ENCODE results near the gene DGLUCY.

DNA sequence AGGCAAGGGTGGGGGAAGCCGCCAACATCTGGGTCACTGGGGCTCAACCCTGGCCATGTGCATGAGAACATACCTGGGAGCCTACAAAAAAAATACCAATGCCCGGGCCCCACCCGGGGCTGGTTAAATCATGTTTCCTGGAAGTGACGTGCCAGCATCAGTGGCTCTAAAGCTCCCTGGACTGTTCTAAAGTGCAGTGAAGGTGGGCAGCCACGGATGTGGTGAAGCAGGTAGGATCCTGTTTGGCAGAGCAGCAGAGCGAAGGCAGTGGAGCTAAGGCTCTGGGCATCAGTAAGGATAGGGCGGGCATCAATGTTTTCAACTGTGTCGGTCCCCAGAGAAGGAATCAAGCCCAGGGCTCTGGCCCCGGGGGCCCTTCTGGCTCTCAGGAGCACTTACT lies 131.2 kb downstream of the DGLUCY start:
- TF ChIP-seq, protein P1, sequence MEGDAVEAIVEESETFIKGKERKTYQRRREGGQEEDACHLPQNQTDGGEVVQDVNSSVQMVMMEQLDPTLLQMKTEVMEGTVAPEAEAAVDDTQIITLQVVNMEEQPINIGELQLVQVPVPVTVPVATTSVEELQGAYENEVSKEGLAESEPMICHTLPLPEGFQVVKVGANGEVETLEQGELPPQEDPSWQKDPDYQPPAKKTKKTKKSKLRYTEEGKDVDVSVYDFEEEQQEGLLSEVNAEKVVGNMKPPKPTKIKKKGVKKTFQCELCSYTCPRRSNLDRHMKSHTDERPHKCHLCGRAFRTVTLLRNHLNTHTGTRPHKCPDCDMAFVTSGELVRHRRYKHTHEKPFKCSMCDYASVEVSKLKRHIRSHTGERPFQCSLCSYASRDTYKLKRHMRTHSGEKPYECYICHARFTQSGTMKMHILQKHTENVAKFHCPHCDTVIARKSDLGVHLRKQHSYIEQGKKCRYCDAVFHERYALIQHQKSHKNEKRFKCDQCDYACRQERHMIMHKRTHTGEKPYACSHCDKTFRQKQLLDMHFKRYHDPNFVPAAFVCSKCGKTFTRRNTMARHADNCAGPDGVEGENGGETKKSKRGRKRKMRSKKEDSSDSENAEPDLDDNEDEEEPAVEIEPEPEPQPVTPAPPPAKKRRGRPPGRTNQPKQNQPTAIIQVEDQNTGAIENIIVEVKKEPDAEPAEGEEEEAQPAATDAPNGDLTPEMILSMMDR (IDR thresholded peaks at IDR 0.05) = no peak
- TF ChIP-seq POLR2AphosphoS5 (IDR thresholded peaks at IDR 0.05) (no peak), POLR2A (IDR thresholded peaks at IDR 0.05) (no peak)

Measured in prostate gland (tissue), 2 donors.